GM12878 (cell line): ENCODE results near the gene PNMA6E. TPM values are rescaled to one million over a fixed set of nuclear protein-coding genes. Genes with fewer than 3 reads are reported as not detected.

ENCODE experiments used
- ATAC-seq: fragments of 200-7000 bp; cut with Tn5 transposase; 3 replicates; pipeline ENCODE4 v1.9.1; 2020; ENCODE audit warnings: mild to moderate bottlenecking, moderate library complexity
- BruUV-seq: library from RNA; stranded (reverse); fragments of 400-500 nt; replicated peaks from 2 replicates; lab custom pipeline; 2021; lab: Mats Ljungman, UMichigan
- CTCF ChIA-PET: fragments of 300-600 bp; sonication (Branson Sonifier 250); formaldehyde crosslinking; extraction: SDS; loops from one replicate; lab custom pipeline; 2021; ENCODE audit warnings: inconsistent platforms; lab: Yijun Ruan, JAX
- POLR2A ChIA-PET: fragments of 350-600 bp; formaldehyde crosslinking; extraction: SDS; loops from one replicate; lab custom pipeline; 2021; ENCODE audit warnings: inconsistent platforms; lab: Charles Lee
- RAD21 ChIA-PET: fragments of 300-600 bp; sonication (Branson Sonifier 250); formaldehyde crosslinking; loops from one replicate; lab custom pipeline; 2023; ENCODE audit warnings: antibody characterized with exemption; ENCODE audit not compliant: unreplicated experiment; lab: Charles Lee
- SMC1A ChIA-PET: fragments of 300-600 bp; sonication (Branson Sonifier 250); formaldehyde crosslinking; loops from one replicate; lab custom pipeline; 2023; ENCODE audit not compliant: unreplicated experiment, uncharacterized antibody; lab: Charles Lee
- DNase-seq: peaks from one replicate; pipeline ENCODE4 v3.0.0-alpha.2; 2011; ENCODE audit warnings: low read depth, low spot score
- FAIRE-seq: peaks from 3 replicates; lab custom pipeline; 2011; peaks lifted over from hg19 to GRCh38; lab: Jason Lieb, UNC
- H2AFZ ChIP-seq: 2 replicates; pipeline ENCODE4 v1.6.0; 2011; ENCODE audit warnings: low read depth, low read length, control low read depth; ENCODE audit not compliant: control insufficient read depth
- H3K27ac ChIP-seq: 2 replicates; pipeline ENCODE4 v1.5.1; 2011; ENCODE audit warnings: control low read depth; ENCODE audit not compliant: control insufficient read depth, insufficient read depth
- H3K27me3 ChIP-seq, 2 experiments: replicated peaks in 1 of 2; 2 replicates each; pipeline versions ENCODE4 v1.6.0 to v1.6.1; 2011; ENCODE audit warnings: low read length in 1 of 2; ENCODE audit not compliant: control insufficient read depth in 2 of 2, insufficient read depth in 2 of 2
- H3K36me3 ChIP-seq, 2 experiments: 2 replicates each; pipeline ENCODE4 v1.5.1; 2011; ENCODE audit warnings: low read length in 1 of 2; ENCODE audit not compliant: control insufficient read depth in 2 of 2, insufficient read depth in 2 of 2
- H3K4me1 ChIP-seq: 2 replicates; pipeline ENCODE4 v1.6.1; 2011; ENCODE audit warnings: mild to moderate bottlenecking, low read length, moderate library complexity, mixed read lengths; ENCODE audit not compliant: control insufficient read depth, insufficient read depth
- H3K4me2 ChIP-seq: 2 replicates; pipeline ENCODE4 v1.6.0; 2011; ENCODE audit warnings: control low read depth; ENCODE audit not compliant: control insufficient read depth, insufficient read depth
- H3K4me3 ChIP-seq: fragments of 200-600 bp; sonication (generic); 2 replicates; pipeline ENCODE4 v1.5.1; 2016
- H3K79me2 ChIP-seq: 2 replicates; pipeline ENCODE4 v1.6.0; 2011; ENCODE audit warnings: low read length; ENCODE audit not compliant: control insufficient read depth, insufficient read depth
- H3K9ac ChIP-seq: 2 replicates; pipeline ENCODE4 v1.8.0; 2011; ENCODE audit warnings: low read length, control low read depth, mixed read lengths; ENCODE audit not compliant: control insufficient read depth, insufficient read depth
- H3K9me3 ChIP-seq: replicated peaks from 3 replicates; pipeline ENCODE4 v1.5.1; 2011; ENCODE audit warnings: mild to moderate bottlenecking, low read length; ENCODE audit not compliant: control insufficient read depth, insufficient read depth
- H4K20me1 ChIP-seq: 2 replicates; pipeline ENCODE4 v1.6.0; 2011; ENCODE audit not compliant: control insufficient read depth, insufficient read depth
- BHLHE40 ChIP-seq, 2 experiments: fragments of 450-650 bp in 1 of 2; IDR thresholded peaks; 2 replicates each; pipeline ENCODE4 v1.6.1; 2011 to 2017; ENCODE audit warnings: low read depth in 2 of 2, borderline replicate concordance in 1 of 2, improper control_type of control experiment in 1 of 2, low read length in 1 of 2, mild to moderate bottlenecking in 1 of 2
- ESRRA ChIP-seq: IDR thresholded peaks from 2 replicates; pipeline ENCODE4 v1.6.1; 2012; ENCODE audit warnings: mild to moderate bottlenecking, low read length, improper control_type of control experiment
- IRF4 ChIP-seq: IDR thresholded peaks from 2 replicates; pipeline ENCODE4 v1.6.1; 2011; ENCODE audit warnings: low read depth, low read length
- KAT2A ChIP-seq: conservative IDR thresholded peaks from 2 replicates; pipeline ENCODE4 v1.6.1; 2011; ENCODE audit warnings: low read depth, low read length; ENCODE audit not compliant: control insufficient read depth
- MTA2 ChIP-seq: fragments of 450-650 bp; IDR thresholded peaks from 2 replicates; pipeline ENCODE4 v1.6.1; 2016; ENCODE audit warnings: low read depth, mild to moderate bottlenecking, moderate library complexity
- NFIC ChIP-seq: IDR thresholded peaks from 2 replicates; pipeline ENCODE4 v1.6.1; 2012; ENCODE audit warnings: low read depth, mild to moderate bottlenecking, inconsistent platforms, low read length, moderate library complexity
- NFXL1 ChIP-seq: fragments of 450-650 bp; IDR thresholded peaks from 2 replicates; pipeline ENCODE4 v1.6.1; 2017; ENCODE audit warnings: antibody characterized with exemption, mild to moderate bottlenecking, borderline replicate concordance
- NFYB ChIP-seq: IDR thresholded peaks from 2 replicates; pipeline ENCODE4 v1.6.1; 2011; ENCODE audit warnings: low read depth, mild to moderate bottlenecking, low read length, improper control_type of control experiment, moderate library complexity; ENCODE audit not compliant: insufficient read depth
- PAX5 ChIP-seq: IDR thresholded peaks from 2 replicates; pipeline ENCODE4 v1.6.1; 2011; ENCODE audit warnings: low read depth, low read length, borderline replicate concordance
- SREBF2 ChIP-seq: IDR thresholded peaks from 2 replicates; pipeline ENCODE4 v1.6.1; 2012; ENCODE audit warnings: mild to moderate bottlenecking, low read length
- SUZ12 ChIP-seq: fragments of 200-600 bp; sonication (generic); IDR thresholded peaks from one replicate; pipeline ENCODE4 v1.6.1; 2018; ENCODE audit warnings: antibody characterized with exemption, mild to moderate bottlenecking; ENCODE audit not compliant: unreplicated experiment
- TAF1 ChIP-seq: IDR thresholded peaks from 2 replicates; pipeline ENCODE4 v1.6.1; 2011; ENCODE audit warnings: mild to moderate bottlenecking, low read depth, low read length, borderline replicate concordance
- TCF3 ChIP-seq: IDR thresholded peaks from 2 replicates; pipeline ENCODE4 v1.6.1; 2012; ENCODE audit warnings: low read depth, mild to moderate bottlenecking, low read length, borderline replicate concordance; ENCODE audit not compliant: insufficient read depth
- TCF7 ChIP-seq: IDR thresholded peaks from 2 replicates; pipeline ENCODE4 v1.6.1; 2014; ENCODE audit warnings: antibody characterized with exemption, borderline replicate concordance
- ZNF384 ChIP-seq: IDR thresholded peaks from 2 replicates; pipeline ENCODE4 v1.6.1; 2012; ENCODE audit warnings: low read depth, mild to moderate bottlenecking, low read length, improper control_type of control experiment, borderline replicate concordance
- WGBS: methylation state at CpG from one replicate; pipeline ENCODE4 v1.1.6; 2016; ENCODE audit warnings: low lambda C conversion rate; ENCODE audit not compliant: insufficient replicate concordance, insufficient coverage; ENCODE audit errors: missing lambda C conversion rate; 5-methylcytosine and 5-hydroxymethylcytosine counted together
- in situ Hi-C: fragments of 300-500 bp; cut with MboI; formaldehyde crosslinking; loops from 9 replicates; pipeline ENCODE4 v1.14.3; 2018; ENCODE audit warnings: mixed read lengths
- intact Hi-C: fragments of 100-400 bp; cut with micrococcal nuclease; formaldehyde crosslinking; loops from one replicate; pipeline ENCODE4 v1.14.2; 2022; ENCODE audit not compliant: unreplicated experiment
- polyA plus RNA-seq, 11 experiments: library from polyadenylated mRNA; depleted of rRNA in 4 of 11; unstranded in 6 of 11; stranded (reverse) in 5 of 11; fragments of >200 nt; fragmentation: Nextera tagmentation in 4 of 11; fragmentation: Illumina TruSeq in 1 of 11; extraction: Ambion mirVana in 4 of 11; extraction: Trizol in 1 of 11; gene quantifications; 1 replicate in 1 of 11; 2 replicates in 10 of 11; pipeline versions ENCODE4 v1.2.1 to v1.2.3, GENCODE V29; 2011 to 2016; ENCODE audit warnings: inconsistent platforms in 2 of 11, missing spikeins in 2 of 11, low read depth in 1 of 11
- total RNA-seq, 4 experiments: library from RNA; depleted of rRNA in 3 of 4; stranded (reverse); fragments of >200 nt in 3 of 4; fragmentation: Illumina TruSeq in 1 of 4; extraction: Trizol in 1 of 4; gene quantifications; 2 replicates each; pipeline versions ENCODE4 v1.2.1 to v1.2.3, GENCODE V29; 2013 to 2021
- TF ChIP-seq, protein P1 (sequence below): IDR thresholded peaks from 2 replicates; pipeline ENCODE4 v1.6.1; 2012; ENCODE audit warnings: low read depth, low read length, improper control_type of control experiment
- TF ChIP-seq, protein P2 (sequence below): fragments of 450-650 bp; IDR thresholded peaks from 2 replicates; pipeline ENCODE4 v1.6.1; 2017; ENCODE audit warnings: mild to moderate bottlenecking
- TF ChIP-seq, protein P3 (sequence below): fragments of 450-650 bp; IDR thresholded peaks from 2 replicates; pipeline ENCODE4 v1.6.1; 2014; ENCODE audit warnings: mild to moderate bottlenecking

PNMA6E gene
- total and polyA plus RNA-seq, 10 of the 15 experiments (the other 5 are each of a cell fraction or from before 2014, with no cell fraction given) = not detected

DNA sequence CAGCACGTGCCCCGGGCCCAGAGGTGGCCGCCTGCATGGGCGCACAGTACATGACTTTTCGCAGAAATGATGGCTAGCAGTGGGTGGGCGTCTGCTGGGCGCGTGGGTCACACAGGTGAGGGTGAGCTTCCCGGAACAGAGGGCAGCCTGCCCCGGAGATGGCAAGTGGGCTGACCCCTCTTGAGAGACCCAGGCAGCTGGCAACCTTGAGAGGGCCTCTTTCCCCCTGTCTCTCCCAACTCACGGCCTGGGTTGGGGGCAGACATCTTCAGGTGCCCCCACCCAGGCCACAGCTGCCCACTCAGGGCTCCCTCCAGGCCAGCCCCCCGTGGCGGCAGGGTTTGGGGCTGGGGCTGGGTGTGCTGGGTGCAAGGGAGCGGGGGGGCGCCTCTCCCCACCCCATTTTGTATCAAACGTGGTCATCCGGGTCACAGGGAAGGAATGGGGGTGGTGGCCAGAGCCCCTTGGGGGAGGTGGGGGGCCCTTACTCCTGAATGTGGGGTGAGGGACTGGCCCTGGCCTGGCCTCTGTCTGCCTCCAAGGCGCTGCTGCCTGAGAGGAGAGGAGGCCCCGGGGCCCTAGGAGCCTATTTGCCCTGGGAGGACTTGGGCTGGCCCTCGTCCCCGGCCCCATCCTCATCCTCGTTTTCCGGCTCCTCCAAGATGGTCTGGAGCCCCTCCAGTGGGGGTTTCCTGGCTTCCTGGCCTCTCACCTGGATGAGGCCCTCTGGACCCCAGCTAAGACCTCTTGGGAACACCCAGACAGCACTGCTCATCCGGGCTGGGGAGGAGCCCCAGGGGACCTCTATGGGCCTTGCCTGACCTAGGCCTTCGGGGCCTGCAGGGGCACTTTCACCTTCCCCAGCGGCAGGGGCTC lies 4.6 kb downstream of the PNMA6E start (continued):
- TF ChIP-seq TCF3 (no peak), ZNF384 (no peak), TCF7 (no peak), NFXL1 (no peak), SREBF2 (no peak)
- TF ChIP-seq, protein P1, sequence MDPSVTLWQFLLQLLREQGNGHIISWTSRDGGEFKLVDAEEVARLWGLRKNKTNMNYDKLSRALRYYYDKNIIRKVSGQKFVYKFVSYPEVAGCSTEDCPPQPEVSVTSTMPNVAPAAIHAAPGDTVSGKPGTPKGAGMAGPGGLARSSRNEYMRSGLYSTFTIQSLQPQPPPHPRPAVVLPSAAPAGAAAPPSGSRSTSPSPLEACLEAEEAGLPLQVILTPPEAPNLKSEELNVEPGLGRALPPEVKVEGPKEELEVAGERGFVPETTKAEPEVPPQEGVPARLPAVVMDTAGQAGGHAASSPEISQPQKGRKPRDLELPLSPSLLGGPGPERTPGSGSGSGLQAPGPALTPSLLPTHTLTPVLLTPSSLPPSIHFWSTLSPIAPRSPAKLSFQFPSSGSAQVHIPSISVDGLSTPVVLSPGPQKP = no peak

DNA sequence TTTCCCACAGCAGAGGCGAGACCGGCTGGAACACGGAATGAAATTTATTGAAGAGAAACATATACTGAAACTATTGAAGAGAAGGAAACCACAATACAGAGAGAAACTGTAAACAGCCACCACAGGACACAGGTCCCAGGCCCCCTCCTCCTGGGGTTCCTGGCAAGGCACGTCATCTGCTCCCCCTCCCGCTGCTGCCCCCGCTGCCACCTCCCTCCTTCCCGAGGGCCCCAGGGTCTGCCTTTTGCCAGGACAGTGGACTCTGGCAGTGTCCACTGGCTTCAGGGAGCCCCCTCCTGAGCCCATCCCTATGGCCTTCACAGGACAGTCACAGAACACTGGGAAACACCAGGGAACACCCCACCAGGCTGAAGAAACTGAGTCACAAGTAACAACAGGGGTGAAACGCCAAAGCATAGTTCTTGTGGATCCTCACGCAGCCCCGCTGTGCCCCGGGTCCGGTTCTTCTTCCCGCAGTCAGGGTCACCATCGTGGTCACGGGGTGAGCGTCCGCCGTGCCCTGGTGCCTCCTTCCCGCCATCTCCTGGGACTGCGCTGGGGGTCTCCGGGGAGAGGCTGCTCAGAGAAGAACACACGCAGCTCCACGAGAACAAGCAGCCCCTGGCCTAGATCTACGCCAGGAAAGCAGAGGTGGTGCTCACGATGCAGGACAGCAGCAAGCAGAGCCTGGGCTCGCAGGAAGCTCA lies 5.4 kb downstream of the PNMA6E start:
- Histone ChIP-seq H3K4me2 (no peak overlapping the region), H3K36me3 (no peaks in the 10 kb centered on the region), H2AFZ (no peak overlapping the region), H3K9ac (no peak overlapping the region), H3K27me3 (no peaks in the 10 kb centered on the region; a peak in 1 of 4 replicates), H3K79me2 (no peaks in the 10 kb centered on the region), H3K4me1 (no peaks in the 10 kb centered on the region), H4K20me1 (no peaks in the 10 kb centered on the region), H3K27ac (no peak overlapping the region), H3K9me3 (no peaks in the 10 kb centered on the region; the same call in 2 of the 3 replicates), H3K4me3 (no peak overlapping the region)
- SMC1A ChIA-PET = no interaction called here
- DNase-seq = no peak
- intact Hi-C loops = no loop called here
- in situ Hi-C loops = no loop called here
- RAD21 ChIA-PET = no interaction called here
- WGBS = 60% methylated on average over 23 of the region's 26 CpGs
- POLR2A ChIA-PET = no interaction called here
- FAIRE-seq = no peak
- CTCF ChIA-PET = no interaction called here
- no peak for ATAC-seq
- BruUV-seq = no TSS peak
- TF ChIP-seq TAF1 (no peak), PAX5 (no peak), NFYB (no peak), NFIC (no peak), ESRRA (no peak), KAT2A (no peak), MTA2 (no peak), SUZ12 (no peak), BHLHE40 (IDR thresholded peaks at IDR 0.05; ENCODE audit: borderline replicate concordance in 1 of 2, low read depth in 2 of 2, low read length in 1 of 2) (no peak), IRF4 (no peak)
- TF ChIP-seq, protein P2, sequence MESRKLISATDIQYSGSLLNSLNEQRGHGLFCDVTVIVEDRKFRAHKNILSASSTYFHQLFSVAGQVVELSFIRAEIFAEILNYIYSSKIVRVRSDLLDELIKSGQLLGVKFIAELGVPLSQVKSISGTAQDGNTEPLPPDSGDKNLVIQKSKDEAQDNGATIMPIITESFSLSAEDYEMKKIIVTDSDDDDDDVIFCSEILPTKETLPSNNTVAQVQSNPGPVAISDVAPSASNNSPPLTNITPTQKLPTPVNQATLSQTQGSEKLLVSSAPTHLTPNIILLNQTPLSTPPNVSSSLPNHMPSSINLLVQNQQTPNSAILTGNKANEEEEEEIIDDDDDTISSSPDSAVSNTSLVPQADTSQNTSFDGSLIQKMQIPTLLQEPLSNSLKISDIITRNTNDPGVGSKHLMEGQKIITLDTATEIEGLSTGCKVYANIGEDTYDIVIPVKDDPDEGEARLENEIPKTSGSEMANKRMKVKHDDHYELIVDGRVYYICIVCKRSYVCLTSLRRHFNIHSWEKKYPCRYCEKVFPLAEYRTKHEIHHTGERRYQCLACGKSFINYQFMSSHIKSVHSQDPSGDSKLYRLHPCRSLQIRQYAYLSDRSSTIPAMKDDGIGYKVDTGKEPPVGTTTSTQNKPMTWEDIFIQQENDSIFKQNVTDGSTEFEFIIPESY = no peak
- TF ChIP-seq, protein P3, sequence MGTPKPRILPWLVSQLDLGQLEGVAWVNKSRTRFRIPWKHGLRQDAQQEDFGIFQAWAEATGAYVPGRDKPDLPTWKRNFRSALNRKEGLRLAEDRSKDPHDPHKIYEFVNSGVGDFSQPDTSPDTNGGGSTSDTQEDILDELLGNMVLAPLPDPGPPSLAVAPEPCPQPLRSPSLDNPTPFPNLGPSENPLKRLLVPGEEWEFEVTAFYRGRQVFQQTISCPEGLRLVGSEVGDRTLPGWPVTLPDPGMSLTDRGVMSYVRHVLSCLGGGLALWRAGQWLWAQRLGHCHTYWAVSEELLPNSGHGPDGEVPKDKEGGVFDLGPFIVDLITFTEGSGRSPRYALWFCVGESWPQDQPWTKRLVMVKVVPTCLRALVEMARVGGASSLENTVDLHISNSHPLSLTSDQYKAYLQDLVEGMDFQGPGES = no peak
